CD4-positive, alpha-beta T cell treated with Interleukin-4 for 4 hours (primary cell): Measurements from ENCODE around the gene SMG7.

Experiments used
- DNase-seq: peaks from one replicate; pipeline ENCODE4 v3.0.0-alpha.2; 2020

Gene SMG7

DNA sequence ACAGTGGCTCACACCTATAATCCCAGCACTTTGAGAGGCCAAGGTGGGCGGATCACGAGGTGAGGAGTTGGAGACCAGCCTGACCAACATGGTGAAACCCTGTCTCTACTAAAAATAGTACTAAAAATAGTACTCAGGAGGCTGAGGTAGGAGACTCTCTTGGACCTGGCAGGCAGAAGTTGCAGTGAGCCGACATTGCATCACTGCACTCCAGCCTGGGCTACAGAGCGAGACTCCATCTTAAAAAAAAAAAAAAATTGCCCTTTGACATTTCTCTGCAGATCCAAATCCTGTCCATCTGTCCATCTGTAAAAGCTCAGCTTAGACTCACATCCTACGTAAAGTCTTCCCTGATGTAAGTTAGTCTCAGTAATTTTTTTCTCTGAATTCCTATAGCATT, 124.2 kb downstream of the SMG7 start:
- DNase-seq = no peak

DNA sequence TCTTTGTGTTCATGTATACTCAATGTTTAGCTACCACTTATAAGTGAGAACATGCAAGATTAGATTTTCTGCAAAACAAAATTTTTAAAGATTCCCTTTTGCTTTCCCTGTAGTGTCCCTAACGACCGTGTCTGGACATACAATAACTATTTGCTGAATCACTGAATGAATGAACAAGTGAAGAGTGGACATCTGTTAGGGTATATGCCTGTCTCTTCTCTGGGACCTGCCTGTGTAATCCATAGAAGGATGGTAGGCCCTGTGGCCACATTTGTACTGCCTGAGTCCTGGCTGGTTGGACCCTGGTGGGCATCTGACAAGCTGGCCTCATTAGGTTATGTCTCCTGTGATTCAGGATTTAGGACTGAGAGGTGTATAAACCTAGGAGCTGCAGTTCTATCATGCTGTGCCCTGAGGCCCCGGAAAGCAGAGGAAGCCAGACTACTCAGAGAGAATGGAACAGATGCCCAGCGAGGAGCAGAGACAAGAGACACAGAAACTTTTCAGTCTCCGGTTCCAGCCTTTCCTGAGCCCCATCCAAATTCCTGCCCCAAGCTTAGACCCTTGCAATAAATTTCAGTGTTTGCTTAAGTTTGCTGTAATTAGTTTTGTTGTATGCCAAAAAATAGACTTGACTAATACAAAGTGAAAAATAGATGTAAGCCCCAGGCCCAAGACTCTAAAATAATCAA, 125.5 kb downstream of the SMG7 start:
- no peak for DNase-seq

DNA sequence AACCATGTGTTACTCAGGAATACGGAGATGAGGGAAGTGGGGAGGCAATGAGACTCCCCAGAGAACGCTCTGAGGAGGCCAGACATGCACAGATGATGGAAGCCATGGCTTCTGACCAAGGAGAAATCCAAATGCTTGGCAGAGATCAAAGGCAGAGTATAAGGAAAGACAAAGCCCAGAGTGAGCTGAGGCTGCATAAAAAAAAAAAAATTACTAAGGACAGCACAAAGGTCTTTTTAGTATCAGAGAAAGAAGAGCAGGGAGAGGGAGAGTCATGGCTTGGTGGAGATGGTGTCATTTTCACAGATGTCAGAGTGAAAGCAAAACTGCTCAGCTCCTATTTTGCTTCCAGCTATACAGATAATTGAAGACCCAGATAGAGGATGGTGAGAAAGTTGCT, 126.1 kb downstream of the SMG7 start:
- DNase-seq = no peak

DNA sequence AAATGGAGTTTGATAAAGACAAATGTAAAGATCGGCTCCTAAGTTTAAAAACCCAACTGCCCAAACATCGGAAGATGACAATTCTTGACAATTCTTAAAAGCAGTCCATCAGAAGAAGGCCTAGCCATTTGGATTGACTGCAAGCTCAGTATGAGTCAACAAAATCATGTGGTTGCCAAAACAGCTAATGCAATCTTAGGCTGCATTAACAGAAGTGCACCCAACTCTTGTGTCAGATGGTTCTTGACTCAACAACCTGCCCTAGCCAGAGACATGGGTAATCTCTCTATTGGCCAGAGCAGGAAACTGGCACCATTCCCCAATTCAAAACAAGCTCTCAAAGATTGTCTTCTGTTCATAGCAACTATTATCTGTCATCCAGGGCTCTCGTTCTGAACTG, 127.8 kb downstream of the SMG7 start:
- no peak for DNase-seq

DNA sequence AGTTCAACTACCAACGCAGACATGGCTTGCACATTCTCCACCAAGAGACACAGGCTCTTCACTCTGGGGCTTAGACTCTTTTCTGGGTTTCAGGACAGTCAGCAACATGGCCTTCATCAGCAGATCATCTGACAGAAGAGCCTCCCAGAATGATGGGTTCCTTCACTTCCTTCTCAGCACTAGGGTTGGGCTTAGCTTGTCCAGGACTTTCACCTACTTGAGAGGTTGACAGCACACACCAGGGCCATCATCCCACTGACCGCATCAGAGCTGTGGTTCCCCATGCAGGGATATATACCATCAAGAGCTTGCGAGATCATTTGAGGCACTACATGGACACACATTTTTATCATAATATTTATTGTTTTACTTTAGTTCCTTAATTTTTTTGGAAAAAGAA, 128.3 kb downstream of the SMG7 start:
- no peak for DNase-seq

DNA sequence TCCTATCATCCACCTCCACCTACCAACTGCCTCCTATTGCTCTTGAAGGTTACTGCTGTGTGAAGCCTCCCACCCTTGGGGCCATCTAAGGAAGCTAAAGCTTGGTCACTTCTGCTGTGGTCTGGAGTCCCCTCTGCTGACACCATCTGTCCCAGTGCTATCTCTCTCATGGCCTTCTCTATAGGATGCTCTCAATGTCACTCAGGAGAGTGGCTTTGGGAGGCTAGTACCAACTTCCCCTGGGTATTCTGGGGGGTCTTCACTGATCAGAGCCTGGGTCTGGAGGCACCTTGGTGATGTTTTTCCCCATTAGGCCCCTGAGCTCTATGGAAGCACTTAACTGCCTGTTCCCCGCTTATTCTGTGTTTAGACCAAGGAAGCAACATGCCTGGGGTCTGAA, 130.2 kb downstream of the SMG7 start:
- DNase-seq = no peak
